GM19351 (cell line): ENCODE results near the gene SLC25A42.

ENCODE experiments used
- ATAC-seq: cut with Tn5 transposase; IDR thresholded peaks from one replicate; pipeline ENCODE4 v1.9.1; 2021; ENCODE audit warnings: mild to moderate bottlenecking, moderate library complexity; ENCODE audit not compliant: unreplicated experiment

SLC25A42 gene

DNA sequence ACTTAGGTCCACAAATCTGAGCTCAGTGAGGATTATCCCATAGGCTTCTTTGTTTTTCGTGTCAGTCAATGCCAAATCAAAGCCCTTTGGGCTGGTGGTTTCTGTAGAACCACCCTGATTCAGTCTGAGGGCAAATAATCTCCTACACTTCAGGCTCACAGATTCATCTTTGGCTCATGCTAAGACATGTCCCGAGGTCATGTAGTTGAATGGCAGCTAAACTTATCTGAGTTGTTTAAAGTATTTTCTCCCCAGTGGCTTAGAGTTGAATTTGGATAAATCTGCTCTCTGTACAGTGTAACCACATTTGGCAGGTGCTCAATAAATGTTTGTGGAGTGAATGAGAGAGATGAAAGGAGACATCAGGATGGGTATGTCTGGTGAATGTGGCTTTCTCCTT is 13.1 kb upstream of the SLC25A42 start:
- no peak for ATAC-seq

GRCh38 chr19:19051478-19052213 is 12.1 kb upstream of the SLC25A42 start:
- ATAC-seq = no peak

GRCh38 chr19:19052921-19053320 is 10.9 kb upstream of the SLC25A42 start:
- no peak for ATAC-seq

DNA sequence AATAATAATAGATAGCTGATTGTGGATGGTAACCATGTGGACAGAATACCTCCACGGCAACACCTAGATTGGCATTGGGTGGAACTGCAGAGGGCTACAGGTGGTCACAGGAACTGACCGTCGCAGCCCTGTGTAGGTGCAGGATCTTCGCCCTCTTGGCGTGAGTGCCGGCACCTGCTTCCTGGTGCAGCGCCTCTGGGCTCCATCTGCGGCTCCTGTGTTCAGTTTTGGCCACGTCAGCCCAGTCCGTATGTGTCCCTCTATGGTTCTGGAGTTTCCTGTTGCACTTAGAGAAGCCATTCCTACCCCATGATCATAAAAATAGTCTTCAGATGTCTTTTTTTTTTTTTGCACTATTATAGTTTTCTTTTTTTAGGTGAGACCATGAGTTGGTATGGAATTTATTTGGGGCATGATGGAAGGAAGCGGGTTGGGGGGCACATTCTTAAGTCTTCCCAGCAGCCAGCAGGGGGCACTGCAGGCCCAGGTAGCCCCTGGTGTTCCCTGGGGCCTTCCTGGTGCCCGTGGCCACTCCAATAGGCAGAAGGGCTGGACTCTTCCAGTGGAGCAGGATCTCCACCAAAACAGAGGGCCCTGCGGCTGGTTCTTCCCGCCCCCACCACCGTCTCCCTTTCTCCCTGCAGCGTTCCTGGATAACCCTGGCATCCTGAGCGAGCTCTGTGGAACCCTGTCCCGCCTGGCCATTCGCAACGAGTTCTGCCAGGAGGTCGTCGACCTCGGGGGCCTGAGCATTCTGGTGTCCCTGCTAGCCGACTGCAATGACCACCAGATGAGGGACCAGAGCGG is 10.1 kb upstream of the SLC25A42 start:
- ATAC-seq = no peak

- no peak for ATAC-seq
These were observed 9.4 kb upstream of the SLC25A42 start for GRCh38 chr19:19054315-19054938.

DNA sequence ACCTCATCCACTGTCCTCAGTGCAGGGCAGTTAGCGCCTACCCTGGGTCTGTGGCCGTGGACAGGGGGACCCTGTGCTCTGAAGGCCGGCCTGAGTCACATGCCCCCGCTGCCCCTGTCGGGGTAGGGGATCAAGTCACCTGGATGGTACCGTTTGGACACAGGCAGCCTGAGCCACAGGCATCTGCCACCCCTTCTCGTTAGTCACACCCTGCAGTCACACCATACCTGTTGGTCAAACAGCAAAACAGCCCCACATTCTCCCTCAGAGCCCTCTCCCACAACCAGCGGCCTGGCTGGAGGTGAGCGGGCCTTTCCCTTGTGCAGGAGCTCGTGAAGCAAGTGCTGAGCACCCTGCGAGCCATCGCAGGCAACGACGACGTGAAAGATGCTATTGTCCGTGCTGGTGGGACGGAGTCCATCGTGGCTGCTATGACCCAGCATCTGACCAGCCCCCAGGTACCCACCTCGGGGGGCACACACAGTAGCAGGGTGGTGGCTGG is 8.8 kb upstream of the SLC25A42 start:
- ATAC-seq = no peak

DNA sequence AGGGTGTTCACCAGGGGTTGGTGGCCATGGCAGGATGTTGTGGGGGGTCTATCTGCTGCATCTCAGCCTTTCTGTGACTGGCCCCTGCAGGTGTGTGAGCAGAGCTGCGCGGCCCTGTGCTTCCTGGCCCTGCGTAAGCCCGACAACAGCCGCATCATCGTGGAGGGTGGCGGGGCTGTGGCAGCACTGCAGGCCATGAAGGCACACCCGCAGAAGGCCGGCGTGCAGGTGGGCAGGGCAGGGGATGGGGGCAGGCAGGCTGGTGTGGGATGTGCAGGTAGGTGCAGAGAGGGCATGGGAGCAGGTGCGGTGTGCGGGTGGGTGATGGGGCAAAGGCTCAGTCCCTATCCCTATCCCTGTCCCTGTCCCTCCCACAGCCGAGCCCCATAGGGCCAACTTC is 8.1 kb upstream of the SLC25A42 start:
- no peak for ATAC-seq

- no peak for ATAC-seq
These were observed 7.0 kb upstream of the SLC25A42 start for GRCh38 chr19:19056636-19057275.

- no peak for ATAC-seq
These were observed 6.5 kb upstream of the SLC25A42 start for GRCh38 chr19:19057317-19057716.

- no peak for ATAC-seq
These were observed 6.1 kb upstream of the SLC25A42 start for GRCh38 chr19:19057720-19058119.

DNA sequence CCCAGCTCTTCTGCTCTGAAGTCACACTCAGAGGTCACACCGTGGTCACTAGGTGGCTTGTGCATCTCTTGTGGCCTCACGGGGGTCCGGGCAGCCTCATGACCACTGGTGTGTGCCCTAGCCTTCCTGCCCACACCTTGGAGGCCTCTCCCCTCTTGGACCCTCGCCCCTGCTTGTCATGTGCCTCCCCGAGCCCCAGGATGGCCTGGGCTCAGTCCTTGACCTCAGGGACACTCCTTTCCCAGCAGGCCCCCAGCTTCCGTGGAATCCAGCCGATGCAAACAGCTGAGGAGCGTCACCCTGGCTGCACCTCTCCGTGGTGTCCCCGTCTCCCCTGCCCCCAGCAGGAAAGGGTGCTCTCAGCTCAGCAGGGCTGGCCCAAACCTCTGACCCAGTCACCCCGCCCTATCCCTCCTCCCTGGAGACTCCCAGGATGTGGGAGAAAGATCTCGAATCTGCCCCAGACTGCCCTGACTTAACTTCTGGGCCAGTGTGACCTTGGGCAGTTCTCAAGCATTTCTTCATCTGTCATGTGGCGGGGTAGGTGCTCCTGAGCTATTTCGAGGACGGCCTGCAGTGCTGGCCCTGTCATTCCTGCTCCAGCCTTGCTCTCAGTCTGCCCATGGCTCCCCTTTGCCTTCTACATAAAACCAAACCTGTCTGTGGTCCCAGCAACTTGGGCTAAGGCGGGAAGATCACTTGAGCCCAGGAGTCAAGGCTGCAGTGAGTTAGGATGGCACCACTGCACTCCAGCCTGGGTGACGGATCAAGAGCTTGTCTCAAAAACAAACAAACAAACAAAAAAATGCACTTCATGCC is 4.6 kb upstream of the SLC25A42 start:
- no peak for ATAC-seq

DNA sequence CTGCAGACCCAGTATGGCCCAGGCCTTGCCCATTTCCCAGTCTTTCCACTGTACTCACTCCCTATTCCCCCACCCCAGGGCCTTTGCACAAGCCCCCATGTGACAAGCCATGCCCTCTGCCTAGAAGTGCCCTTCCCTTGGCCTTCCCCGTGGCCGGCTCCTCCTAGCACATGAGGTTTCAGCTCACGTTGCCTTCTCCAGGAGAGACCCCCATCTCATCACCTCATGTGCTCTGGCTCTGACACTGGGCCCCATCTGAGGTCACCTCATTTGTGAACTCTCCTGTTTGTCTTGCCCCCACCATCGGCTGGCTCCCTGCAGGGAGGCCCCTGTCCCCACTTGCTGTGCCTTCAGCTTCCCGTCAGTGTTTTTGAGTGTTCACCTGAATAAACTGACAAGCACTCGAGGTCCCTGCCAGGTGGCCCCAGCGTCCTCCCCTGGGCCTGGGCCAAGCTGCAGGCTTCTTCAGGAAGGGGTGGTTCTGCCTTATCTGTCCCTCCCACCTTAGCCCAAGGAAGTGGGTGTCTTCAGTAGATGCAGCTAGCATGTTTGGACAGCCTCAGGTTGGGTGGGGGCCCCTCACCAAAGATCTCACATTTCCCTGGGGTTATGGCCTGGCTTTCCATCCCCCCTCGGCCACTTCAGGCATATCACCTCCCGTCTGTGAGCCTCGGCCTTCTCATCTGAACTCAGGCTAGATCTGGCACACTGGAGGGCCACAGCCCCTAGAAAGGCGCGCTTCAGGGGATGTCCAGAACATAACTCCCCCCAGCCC is 3.8 kb upstream of the SLC25A42 start:
- no peak for ATAC-seq

GRCh38 chr19:19061506-19061905 is 2.3 kb upstream of the SLC25A42 start:
- no peak for ATAC-seq

DNA sequence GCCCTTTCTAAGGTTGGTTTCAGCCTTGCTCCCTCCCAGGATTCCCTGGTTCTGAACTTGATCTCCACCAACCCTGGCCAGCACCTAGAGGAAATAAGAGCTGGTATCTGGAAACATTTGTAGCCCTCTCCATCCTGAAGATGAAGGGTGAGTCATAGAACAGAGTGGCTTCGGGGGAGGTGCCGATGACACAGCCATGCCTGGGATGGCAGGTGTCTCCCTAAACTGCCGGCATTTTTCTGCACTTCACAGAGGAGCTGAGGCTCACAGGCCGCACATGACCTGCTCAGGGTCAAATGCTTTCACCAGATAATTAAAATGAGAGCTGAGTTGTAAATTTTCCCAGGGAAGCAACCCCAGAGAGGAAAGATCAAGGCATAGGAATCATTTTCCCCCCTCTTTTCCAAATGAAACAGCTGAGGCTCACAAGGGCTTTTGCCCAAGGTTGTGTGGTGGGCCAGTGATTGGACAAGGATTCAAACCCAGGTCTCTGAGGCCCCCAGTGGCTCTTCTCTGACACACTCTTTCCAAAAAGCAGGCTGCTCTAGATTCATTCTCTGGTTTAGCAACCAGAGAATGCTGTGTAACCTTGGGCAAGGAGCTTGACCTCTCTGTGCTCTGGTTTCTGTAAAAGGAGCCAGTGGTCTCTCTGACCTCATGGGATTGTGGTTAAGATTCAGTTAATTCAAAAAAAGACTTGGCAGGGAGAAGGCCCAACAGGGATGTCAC is 1.2 kb upstream of the SLC25A42 start:
- no peak for ATAC-seq

GRCh38 chr19:19064098-19064722 is 416 bp downstream of the SLC25A42 start:
- ATAC-seq = no peak

DNA sequence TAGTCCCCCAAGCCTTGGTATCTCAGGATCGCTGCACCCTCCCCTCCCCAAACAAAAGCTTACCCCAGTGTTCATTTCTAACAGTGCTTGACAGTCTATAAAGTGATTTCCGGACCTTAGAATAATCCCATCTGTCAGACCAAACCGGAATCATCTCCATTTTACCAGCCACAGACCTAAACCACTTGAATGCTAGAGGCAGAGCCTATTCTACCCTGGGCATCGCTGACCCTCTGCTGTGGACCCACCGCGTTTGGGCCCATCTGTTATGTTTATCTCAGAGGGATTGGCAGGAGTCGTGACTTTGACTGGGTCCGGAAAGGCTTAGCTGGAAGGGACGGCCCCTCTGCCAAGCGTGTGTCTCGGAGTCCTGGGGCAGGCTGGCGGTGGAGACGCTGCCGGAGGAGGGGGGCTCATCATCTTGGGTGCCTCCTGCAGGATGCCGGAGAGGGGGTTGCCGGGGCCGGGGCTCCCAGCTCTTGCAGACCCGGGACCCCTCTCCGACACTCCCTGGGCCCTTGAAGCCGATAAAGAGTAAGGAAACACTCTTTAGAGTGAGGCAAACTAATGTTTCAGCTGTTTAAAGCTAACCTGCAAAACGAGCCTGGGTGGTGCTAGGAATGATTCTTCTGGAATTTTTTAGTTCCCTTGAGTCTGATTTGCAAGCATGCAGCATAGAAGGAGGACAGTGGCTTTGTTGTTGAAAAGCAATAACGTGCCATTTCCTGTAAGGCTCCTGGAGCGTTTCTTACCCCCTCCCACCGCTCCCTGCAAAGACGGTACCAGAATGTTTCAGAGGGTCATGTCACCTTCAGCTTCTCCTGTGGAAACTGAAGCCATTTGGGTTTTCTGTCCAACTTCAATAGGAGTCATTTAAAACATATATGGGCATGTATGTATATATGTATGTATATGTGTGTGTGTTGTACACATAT is 1.3 kb downstream of the SLC25A42 start:
- ATAC-seq = no peak

DNA sequence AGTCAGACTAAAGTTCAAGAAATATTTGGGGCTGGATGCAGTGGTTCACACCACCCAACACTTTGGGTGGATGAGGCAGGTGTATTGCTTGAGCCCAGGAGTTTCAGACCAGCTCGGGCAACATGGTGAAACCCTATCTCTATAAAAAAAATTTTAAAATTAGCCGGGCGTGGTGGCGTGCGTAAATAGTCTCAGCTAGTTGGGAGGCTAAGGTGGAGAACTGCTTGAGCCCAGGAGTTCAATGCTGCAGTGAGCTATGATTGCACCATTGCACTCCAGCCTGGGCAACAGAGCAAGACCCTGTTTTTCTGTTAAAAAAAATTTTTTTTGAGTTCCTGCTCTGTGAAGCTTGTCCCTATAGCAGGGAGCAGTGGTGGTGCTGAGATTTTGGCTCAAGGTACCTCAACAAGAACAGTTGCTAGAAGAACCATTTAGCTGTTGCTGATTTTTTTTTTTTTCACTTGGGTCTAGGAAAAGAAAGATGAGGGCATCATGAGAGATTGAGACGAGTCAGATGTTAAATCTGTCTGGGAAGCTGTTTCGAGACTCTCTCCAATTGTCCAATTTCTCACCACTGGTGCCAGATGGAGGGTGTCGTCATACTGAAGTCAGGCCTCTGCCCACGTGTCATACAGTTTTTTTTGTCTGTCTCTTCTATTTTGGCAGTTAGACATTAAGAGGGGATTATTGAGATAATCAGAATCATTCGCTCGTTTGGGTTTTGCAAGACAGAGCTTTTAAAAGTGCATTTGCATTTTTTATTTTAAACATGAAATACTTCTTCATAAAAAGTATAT is 3.7 kb downstream of the SLC25A42 start:
- no peak for ATAC-seq
